ENCODE data around the gene NOSTRIN. TPM values are rescaled to one million over a fixed set of nuclear protein-coding genes. Genes with fewer than 3 reads are reported as not detected.
"Not testable (repeated sequence)": the region's sequence is repeated elsewhere in the genome, so short reads cannot be mapped to it uniquely, and the experiment has no call there.

NOSTRIN gene
- total RNA-seq, 1 donor from 2014 or later, result 3.9 TPM

DNA sequence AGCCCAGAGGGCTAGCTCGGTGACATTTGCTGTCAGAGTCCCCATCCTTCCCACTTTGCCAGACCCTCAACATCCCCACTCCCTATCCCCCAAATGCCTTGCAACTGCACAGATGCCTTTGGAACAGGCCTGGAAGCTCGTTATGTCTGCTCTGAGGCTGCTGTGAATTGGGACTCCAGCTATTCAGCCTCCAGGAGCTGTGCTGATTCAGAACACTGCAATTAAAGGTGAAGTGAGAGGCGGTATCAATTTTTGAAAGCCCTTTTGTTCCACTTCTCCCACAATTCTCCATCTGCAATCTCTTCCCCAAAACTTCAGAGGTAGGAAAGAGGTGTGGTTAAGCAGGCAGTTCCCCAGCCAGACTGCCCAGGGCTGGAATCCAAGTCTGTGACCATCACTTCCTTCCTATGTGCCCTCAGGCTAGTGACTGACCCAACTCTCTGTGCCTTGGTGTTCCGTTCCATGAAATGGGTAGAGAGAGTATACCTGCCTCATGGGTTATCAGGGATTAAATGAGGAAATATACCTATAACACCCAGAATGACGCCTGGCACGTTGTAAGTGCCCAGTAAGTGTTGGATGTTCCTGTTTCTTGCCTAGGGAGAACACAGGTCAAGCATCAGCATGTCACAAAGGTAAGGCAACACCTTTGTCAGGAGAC lies 17.5 kb downstream of the NOSTRIN start:
- no peak for DNase-seq

DNA sequence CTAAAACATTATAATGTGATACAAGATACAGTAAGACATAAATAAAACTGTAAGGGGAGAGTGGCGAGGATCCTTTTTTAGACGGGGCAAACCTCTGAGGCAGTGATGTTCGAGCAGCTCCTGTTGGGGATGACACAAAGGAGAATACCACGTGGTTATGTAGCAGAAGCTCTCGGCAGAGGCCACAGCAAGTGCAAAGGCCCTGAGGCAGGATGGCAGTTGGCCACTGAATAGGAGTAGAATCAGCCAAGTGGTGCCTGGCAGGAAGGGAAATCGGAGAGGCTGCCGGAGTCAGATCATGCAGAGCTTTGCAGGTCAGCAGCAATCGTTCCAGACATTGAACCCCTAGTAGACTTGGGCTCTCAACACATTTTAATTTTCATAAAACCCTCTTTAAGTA lies 19.1 kb downstream of the NOSTRIN start:
- no peak for DNase-seq

DNA sequence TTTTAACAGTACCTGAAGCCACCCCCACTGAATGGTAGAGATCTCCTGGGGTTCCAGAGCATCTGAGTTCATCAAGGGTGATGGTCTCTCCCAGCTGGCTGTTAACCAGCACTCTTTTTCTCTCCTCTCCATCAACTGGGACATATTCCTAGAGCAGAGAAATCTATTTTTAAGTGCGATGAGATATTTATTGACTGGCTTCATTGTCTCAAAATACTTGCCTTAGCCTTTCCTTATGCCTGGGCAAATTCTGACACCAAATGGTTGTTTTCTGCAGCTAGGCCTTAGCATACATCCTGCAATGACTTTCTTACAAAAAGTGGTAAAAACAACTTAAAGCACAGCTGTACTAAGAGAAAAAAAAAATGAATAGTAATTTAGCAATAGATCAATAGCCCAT lies 19.6 kb downstream of the NOSTRIN start:
- no peak for DNase-seq

DNA sequence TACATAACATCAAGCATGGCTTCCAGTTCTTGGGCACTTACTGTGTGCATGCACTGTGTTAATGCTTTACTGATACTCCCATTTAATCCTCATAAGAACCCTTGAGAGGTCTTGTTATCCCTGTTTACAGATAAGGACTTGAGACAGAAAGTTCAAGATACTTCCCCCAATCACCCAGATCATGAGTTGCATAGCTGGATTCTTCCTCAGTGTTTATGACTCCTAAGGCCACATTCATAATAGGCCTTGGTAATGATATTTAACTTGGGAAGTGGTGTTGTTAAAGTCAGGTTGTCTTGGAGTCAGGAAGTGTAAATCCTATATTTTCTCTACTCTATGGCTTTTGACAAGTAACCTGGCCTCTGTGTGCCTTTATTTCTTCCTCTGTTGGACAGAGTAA lies 22.7 kb downstream of the NOSTRIN start:
- DNase-seq, result no peak

DNA sequence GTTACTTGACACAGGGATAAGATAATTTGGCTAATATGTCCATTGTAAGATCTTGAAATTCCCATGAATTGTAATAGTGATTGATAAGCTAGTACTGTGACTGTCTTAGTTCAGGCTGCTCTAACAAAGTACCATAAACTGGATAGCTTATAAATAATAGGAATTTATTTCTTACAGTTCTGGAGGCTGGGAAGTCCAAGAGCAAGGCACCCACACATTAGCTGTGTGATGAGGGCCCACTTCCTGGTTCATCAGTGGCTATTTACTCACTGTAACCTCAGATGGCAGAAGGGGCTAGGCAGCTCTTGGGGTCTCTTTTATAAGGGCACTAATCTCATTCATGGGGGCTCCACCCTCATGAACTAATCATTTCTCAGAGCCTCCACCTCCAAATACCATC lies 28.5 kb downstream of the NOSTRIN start:
- no peak for DNase-seq

DNA sequence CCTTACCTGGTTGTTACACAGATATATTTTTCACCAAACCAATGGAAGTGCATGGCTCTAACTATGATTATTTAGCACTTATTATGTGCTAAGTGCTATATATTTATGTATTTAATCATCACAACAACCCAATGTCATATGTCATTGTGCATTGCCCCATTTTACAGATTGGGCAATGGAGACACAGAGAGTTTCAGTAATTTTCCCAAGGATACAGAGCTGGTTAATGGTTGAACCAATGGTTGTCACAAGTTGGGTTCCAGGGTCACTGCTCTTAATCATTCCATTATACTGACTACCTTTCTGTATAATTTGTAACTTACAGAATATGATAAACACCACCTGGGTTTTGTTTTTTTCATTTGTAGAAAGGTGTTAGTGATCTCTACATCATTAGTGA lies 29.2 kb downstream of the NOSTRIN start:
- no peak for DNase-seq

DNA sequence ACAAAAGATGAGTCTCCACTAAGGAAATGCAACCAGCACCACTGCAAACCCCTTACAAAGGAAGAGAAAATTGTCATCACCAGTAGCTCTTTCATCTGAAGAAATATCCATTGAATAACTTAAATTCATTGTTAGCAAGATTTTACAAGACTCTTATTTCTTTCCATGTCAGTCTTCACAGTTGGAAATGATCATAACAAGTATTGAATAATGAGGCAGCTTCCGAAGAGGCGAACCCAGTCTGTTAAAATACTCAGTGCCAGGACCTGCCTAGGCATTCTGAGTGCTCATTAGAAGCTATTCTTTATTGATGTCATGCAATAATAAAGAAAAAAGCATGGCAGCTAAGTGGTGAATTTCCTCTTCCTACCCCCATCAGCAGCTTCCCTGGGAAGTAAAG lies 33.5 kb downstream of the NOSTRIN start:
- DNase-seq, result no peak

DNA sequence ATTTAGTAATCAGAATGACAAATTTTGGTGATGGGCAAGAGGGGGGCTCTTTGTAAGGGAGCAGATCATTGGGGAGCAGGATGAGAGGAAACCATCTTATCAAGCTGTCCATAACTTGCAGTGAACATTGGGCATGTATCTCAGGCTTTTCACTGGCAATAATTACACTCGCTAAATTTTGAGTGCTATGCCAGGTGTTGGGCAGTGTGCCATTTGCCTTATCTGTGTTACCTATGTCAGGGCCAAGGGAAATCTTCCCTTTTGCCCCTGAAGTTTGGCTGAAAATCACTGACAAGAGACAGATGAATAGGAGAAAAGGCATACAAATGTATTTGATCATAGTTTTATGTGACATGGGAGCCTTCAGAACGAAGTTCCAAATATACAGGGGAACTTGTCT lies 39.0 kb downstream of the NOSTRIN start:
- no peak for DNase-seq

DNA sequence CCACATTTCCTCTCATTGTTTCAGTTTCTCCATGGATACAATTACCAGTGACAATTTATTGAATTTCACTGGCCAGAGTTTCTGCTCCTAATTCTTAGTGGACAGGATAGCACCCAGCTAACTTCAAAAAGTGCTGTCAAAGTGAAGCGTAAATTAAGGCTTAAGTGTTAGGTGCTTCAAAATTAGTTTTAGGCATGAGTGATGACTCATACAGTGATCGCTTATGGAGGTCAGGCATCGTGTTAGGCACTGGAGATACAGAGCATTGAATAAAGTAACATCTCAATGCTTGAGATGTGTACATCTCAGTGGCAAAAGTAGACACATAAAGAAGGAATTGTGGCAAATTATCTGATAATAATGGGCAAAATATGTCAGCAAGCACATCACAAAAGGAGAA lies 40.8 kb downstream of the NOSTRIN start:
- no peak for DNase-seq

DNA sequence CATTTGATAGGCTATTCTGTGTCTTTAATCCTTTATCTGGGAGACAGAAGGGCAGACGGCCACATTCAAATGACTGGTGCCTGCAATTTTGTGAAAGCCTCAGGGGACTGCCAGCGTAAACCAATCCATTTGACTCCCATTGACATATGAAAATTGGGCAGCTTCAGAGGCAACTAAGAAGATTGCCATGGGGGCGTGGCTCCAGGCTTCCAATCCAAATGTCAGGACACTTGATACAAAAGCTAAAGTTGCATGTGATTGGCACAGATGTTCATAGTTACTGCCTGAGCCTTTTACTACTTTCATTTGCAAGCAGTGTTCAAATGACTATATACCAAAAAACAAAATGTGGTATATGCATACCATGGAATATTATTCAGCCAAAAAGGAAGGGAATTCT lies 45.8 kb downstream of the NOSTRIN start:
- DNase-seq, result no peak

DNA sequence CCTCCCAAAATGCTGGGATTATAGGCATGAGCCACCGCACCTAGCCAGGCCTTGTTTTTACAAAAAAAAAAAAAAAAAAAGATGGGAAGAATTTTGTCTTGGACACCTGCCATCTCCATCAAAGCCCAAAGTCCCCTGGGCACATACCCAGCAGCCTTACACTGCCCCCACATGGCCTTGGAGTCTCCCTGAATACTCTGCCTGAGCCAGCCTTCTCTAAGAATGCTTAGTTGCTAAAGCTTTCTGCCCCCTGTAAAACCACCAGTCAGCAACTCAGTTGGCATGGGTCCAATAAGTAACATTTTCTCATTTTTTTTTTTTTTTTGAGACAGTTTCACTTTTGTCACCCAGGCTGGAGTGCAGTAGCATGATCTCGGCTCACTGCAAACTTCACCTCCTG lies 47.2 kb downstream of the NOSTRIN start:
- no peak for DNase-seq

DNA sequence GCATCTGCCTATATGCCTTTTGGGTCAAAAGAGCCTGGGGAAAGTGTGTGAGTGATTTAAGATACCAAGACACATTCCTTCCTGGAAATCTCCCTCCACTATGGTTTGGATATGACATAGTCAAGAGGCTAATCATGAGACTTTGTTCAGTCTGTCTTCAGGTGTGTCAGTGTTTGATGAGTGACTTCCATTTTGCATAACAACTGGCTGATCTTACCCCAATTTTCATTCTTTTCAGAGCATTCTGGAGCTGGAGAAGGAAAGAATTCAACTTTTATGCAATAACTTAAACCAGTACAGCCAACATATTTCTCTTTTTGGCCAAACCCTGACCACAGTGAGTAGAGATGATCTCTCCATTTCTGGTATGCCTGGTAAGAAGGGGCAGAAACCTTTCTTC lies 48.4 kb downstream of the NOSTRIN start:
- DNase-seq, result no peak

DNA sequence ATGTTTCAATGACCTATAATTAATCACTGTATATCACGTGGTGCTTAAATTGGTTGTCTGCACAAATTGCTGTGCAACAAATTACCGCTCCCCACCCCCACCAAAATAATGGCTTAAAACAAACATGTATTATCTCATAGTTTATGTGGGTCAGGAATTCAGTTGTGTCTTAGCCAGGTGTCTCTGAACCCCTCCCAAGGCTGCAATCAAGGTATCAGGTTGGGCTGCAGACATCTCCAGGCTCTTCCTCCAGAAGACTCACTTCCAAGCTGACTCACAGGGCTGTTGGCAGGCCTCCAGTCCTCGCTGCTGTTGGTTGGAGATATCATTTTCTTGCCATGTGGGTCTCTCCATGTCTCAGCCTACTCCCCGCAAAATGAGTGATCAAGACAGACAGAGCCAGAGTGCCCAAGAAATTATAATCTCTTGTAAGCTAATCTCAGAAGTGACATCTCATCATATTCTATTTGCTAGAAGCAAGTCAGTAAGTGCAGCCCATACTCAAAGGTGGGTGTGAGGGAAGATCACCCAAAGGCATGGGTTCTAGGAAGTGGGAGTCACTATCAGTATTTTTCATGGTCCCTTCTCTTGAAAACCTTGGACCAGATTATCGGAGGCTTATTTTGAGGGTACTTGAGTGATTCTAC lies 49.4 kb downstream of the NOSTRIN start:
- no peak for DNase-seq

DNA sequence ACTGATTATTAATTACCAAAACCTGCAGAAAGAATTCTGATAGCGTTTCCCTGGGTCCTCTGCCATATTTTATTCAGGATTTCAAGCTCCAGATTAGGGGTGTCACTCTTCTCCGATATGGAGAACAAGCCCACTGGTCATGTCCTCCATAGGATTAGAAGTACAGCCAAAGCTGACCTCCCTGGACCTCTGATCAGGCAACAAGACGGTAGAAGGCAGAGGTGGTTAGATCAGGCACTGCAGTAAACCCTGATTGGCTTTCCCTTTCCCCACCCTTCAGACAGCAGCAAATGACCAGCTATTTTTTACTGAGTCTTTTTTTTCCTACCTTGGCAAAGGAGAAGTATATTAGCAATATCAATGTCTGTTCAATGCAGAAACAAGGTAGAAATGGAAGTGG lies 50.0 kb downstream of the NOSTRIN start:
- no peak for DNase-seq

DNA sequence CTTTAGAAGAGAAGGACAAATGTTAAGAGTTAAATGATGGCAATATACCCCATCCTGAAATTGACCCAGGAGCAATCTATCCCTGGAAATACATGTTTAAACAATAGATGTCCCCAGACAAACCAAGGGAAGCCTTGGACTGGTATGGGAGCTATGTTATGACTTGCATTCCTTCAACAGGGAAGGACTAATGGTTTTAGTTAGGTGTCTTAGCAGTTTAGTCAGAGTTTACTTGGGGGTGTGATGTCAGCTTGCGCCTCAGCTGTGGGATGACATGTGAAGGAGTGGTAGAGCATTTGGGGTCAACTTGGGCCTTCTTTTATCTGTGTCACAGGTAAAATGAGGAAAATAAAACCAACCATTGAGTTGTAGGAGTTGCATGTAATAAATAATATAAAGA lies 51.0 kb downstream of the NOSTRIN start:
- DNase-seq, result no peak

DNA sequence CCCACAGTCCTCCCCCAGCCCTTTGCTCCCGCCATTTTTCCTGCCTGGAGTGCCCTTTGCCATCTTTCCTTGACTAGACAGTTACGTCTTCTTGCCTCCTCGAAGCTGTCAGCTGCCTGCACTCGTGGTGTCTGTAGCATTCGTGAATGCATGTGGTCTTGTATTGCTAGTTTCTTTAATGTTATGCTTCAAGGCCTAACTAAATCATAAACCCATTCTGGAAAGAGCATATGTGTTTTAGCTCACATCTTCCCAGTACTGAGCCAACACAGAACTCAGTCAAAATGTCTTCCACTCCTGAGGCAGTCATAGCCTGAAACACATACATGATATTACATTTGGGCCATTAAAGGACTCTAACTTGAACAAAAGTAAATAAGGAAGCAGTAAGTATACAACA lies 52.2 kb downstream of the NOSTRIN start:
- no peak for DNase-seq

DNA sequence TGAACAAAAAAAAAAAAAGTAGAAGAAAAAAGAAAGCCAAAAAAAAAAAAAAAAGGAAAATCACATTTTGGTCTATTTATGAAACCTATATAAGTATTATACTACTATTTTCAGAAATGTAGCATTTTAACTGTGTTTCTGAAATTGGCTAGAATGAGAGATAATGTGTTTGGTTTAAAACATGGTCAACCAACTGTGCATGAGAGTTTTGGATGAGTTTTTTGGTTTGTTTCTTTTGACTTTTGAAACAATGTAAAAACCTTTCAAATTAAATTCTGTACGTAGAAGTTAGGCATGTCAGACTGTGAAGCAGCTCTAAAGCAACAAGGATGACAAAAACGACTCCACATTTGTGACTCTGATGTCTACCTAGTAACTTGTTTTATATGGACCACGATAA lies 53.2 kb downstream of the NOSTRIN start:
- DNase-seq, result no peak

DNA sequence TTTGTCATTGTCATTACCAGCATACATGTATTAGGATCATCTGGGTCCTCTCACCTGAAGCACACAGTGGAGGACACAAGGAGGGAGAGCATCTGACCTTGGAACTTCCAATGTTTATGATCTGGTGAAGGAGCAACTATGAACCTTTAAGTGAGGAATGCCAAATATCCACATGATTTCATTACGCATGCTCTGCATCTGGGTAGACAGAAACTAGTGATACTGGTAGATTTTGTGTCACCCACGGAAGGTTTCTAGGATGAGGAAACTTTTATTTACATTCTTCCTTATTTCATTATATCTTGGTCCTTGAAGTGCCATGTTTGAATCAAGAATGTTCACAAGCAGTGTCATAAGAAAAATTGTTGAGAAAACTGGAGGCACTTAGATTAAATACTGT lies 55.7 kb downstream of the NOSTRIN start:
- no peak for DNase-seq

DNA sequence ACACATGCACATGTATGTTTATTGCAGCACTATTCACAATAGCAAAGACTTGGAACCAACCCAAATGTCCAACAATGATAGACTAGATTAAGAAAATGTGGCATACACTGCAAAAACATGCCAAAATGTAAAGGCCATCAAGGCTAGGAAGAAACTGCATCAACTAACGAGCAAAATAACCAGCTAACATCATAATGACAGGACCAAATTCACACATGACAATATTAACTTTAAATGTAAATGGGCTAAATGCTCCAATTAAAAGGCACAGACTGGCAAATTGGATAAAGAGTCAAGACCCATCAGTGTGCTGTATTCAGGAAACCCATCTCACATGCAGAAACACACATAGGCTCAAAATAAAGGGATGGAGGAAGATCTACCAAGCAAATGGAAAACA lies 64.7 kb downstream of the NOSTRIN start:
- DNase-seq, result not testable (repeated sequence)

DNA sequence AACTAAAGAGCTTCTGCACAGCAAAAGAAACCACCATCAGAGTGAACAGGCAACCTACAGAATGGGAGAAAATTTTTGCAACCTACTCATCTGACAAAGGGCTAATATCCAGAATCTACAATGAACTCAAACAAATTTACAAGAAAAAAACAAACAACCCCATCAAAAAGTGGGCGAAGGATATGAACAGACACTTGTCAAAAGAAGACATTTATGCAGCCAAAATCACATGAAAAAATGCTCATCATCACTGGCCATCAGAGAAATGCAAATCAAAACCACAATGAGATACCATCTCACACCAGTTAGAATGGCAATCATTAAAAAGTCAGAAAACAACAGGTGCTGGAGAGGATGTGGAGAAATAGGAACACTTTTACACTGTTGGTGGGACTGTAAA lies 67.9 kb downstream of the NOSTRIN start:
- DNase-seq, result not testable (repeated sequence)

DNA sequence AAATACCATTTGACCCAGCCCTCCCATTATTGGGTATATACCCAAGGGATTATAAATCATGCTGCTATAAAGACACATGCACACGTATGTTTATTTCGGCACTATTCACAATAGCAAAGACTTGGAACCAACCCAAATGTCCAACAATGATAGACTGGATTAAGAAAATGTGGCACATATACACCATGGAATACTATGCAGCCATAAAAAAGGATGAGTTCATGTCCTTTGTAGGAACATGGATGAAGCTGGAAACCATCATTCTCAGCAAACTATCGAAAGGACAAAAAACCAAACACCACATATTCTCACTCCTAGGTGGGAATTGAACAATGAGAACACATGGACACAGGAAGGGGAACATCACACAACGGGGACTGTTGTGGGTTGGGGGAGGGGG lies 68.4 kb downstream of the NOSTRIN start:
- DNase-seq, result not testable (repeated sequence)

DNA sequence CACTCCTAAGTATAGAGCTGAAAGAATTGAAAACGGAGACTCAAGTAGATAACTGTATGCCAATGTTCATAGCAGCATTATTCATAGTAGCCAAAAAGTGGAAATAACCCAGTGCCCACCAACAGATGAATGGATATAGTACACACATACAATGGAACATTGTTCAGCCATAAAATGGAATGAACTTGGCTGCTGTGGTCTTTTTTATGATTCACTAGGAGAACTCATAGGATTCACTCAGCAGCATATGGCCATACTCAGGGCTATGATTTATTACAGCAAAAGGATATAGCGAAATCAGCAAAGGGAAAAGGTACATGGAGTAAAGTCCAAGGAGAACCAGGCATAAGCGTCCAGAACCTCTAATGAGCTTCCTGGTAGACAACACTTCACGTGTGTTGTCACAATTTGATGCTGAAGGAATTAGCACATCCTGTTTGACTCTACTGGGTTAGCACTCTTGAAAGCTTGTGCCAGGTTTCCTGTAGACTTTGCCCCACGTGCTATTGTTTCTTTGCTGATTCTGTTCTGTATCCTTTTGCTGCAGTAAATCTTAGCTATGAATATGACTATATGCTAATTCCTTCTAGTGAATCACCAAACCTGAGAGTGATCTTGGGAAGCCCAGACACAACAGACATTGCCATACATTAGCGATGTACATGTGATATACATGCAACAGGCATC lies 72.1 kb downstream of the NOSTRIN start:
- no peak for DNase-seq

DNA sequence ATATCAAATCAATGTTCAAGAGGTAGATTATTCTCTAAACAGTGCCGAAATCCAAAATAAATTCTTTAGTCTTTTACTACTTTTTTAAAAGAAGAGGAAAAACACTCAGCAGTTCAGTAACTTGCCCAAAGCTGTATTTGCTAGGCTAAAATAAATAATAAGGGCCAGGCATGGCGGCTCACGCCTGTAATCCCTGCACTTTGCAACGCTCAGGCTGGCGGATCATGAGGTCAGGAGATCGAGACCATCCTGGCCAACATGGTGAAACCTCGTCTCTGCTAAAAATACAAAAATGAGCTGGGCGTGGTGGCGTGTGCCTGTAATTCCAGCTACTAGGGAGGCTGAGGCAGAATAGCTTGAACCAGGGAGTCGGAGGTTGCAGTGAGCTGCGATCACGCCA lies 79.7 kb downstream of the NOSTRIN start:
- not testable (repeated sequence) for DNase-seq

DNA sequence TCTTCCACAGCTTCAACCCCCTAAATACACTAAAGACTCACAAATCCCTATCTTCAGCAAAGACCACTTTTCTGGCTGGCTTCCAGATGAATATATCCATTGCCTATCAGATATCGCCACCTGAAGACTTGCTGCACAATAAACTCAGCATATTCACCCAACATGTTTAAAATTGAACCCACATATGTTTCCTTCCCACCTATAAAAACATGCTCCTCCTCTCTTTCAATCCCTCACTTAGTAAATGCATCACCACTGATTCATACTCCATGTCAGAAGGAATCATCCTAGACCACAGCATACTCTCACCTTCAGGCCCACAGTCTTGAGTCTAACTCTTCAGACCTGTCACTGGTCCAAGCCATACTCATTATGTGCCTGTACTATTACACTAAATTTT lies 82.5 kb downstream of the NOSTRIN start:
- no peak for DNase-seq
